Mesothelial cell of epicardium (in vitro differentiated cells): Measurements from ENCODE around the gene RPL36. TPM values are rescaled to one million over a fixed set of nuclear protein-coding genes. Genes with fewer than 3 reads are reported as not detected.

ENCODE experiments used
- DNase-seq, 2 experiments: peaks; one replicate each; pipeline ENCODE4 v3.0.0; 2021; ENCODE audit warnings: low spot score in 2 of 2; ENCODE audit not compliant: unreplicated experiment in 2 of 2
- H3K27ac Mint-ChIP-seq: 2 replicates; pipeline ENCODE4 v1.8.0; 2021; ENCODE audit warnings: mixed read lengths
- H3K27me3 Mint-ChIP-seq: 2 replicates; pipeline ENCODE4 v1.8.0; 2021; ENCODE audit warnings: low read depth, mixed read lengths
- H3K36me3 Mint-ChIP-seq: 2 replicates; pipeline ENCODE4 v1.8.0; 2021; ENCODE audit warnings: mixed read lengths
- H3K4me1 Mint-ChIP-seq: 2 replicates; pipeline ENCODE4 v1.8.0; 2021; ENCODE audit warnings: mixed read lengths
- H3K4me3 Mint-ChIP-seq: 2 replicates; pipeline ENCODE4 v1.8.0; 2021; ENCODE audit warnings: mild to moderate bottlenecking, moderate library complexity, mixed read lengths
- H3K9me3 Mint-ChIP-seq: 2 replicates; pipeline ENCODE4 v1.8.0; 2021; ENCODE audit warnings: mixed read lengths
- total RNA-seq: library from RNA; stranded (reverse); gene quantifications from 3 replicates; pipeline ENCODE4 v1.2.1, GENCODE V29; 2021
- TF ChIP-seq, protein P1 (sequence below): fragments of 200-600 bp; sonication (generic); IDR thresholded peaks from one replicate; pipeline ENCODE4 v1.5.0; 2021; ENCODE audit warnings: antibody characterized with exemption; ENCODE audit not compliant: unreplicated experiment

The RPL36 gene
- total RNA-seq, 1 donor from 2014 or later: 947 TPM

DNA sequence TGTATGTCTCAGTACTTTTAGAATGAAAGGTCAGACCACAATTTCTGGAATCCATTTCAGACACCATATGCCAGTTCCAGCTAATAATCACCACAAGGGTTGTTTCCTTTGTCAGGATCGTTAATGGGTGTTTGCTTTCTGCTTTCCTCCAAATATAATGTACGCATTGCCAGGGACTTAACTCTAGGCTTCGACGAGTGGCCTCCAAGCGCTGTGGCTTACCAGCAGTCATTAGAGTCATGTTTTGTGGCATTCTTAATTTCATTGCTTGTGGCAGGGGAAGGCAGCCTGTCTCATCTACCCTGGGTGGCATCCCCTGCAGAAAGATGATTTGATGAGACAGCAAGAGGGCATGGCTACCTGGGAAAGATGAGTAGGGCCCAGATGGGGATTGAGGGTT lies 44.7 kb upstream of the RPL36 start:
- H3K36me3 Mint-ChIP-seq: peaks cover 49% of the 10 kb centered on the region
- no peak for DNase-seq
- TF ChIP-seq, protein P1, sequence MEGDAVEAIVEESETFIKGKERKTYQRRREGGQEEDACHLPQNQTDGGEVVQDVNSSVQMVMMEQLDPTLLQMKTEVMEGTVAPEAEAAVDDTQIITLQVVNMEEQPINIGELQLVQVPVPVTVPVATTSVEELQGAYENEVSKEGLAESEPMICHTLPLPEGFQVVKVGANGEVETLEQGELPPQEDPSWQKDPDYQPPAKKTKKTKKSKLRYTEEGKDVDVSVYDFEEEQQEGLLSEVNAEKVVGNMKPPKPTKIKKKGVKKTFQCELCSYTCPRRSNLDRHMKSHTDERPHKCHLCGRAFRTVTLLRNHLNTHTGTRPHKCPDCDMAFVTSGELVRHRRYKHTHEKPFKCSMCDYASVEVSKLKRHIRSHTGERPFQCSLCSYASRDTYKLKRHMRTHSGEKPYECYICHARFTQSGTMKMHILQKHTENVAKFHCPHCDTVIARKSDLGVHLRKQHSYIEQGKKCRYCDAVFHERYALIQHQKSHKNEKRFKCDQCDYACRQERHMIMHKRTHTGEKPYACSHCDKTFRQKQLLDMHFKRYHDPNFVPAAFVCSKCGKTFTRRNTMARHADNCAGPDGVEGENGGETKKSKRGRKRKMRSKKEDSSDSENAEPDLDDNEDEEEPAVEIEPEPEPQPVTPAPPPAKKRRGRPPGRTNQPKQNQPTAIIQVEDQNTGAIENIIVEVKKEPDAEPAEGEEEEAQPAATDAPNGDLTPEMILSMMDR: no peak
- no peaks in the 10 kb centered on the region for H3K27me3 Mint-ChIP-seq
- H3K27ac Mint-ChIP-seq: no peak overlapping the region
- no peak overlapping the region for H3K4me3 Mint-ChIP-seq
- H3K4me1 Mint-ChIP-seq: peaks cover 4% of the 10 kb centered on the region
- no peaks in the 10 kb centered on the region for H3K9me3 Mint-ChIP-seq

DNA sequence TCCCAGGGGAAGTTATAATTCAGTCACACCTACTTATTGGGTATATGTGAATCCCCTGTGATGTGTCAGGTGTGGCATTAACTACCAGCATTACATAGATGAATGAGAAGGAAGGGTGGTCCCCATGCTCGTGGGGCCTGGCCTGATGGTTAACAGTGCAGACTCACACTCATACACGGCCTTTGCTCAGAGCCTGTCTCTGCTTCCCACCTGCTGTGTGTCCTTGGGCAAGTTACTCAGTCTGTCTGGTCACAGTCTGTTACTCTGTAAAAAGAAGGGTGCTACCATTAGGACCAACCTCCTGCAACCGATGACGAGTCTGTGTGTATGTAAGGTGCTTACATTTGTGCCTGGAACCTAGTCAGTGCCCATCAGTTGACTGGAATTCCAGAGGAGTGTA lies 43.4 kb upstream of the RPL36 start:
- TF ChIP-seq, protein P1: no peak
- Mint-ChIP-seq H3K36me3 (peaks cover 52% of the 10 kb centered on the region), H3K9me3 (no peaks in the 10 kb centered on the region)

DNA sequence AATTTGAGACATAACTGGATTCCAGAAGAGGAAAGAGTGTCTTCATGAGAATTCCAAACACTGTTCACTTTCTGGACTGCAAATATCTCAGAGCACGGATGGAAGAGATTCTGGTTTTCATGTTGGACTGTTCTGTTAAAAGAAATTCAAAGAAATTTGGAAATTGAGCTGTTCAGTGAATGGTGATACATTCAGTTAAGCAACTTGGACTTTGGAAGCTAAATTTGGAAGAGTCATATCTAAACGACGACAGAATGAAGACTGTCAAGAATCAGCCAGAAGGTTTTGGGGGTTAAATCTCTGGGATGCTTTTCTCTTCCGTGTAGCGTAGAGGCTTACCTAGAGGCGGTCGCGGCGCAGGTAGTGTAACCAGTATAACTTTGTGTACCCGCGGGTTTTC lies 41.6 kb upstream of the RPL36 start:
- DNase-seq: no peak
- Mint-ChIP-seq H3K27ac (no peak overlapping the region), H3K9me3 (no peaks in the 10 kb centered on the region), H3K4me3 (no peak overlapping the region), H3K36me3 (peaks cover 61% of the 10 kb centered on the region), H3K4me1 (no peaks in the 10 kb centered on the region), H3K27me3 (no peaks in the 10 kb centered on the region)
- TF ChIP-seq, protein P1: no peak

More for the DNA sequence above, 43.4 kb upstream of the RPL36 start:
- no peak overlapping the region for H3K4me3 Mint-ChIP-seq
- no peaks in the 10 kb centered on the region for H3K27me3 Mint-ChIP-seq
- DNase-seq: no peak
- H3K4me1 Mint-ChIP-seq: no peaks in the 10 kb centered on the region
- no peak overlapping the region for H3K27ac Mint-ChIP-seq

DNA sequence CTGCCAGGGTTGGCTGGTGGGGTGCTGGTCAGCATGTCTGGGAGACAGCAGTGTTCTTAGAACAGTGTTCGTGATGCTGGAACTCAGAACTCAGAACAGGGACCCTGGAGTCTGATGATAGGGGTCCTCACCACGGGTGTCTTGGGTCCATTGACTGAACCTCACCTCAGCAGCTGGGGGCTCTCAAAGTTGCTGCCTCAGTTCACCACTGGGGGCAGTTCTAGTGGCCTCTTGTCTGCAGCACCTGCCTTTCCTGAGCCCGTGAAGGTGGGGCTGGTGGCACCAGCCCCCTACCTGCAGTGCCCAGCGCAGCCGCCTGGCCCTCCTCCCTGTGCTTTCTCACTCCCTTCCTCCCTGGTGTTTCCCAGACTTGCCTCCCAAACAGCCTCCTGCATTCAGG lies 38.7 kb upstream of the RPL36 start:
- peaks cover 63% of the 10 kb centered on the region for H3K36me3 Mint-ChIP-seq
- TF ChIP-seq, protein P1: no peak
- H3K27me3 Mint-ChIP-seq: no peaks in the 10 kb centered on the region
- H3K9me3 Mint-ChIP-seq: no peaks in the 10 kb centered on the region
- no peaks in the 10 kb centered on the region for H3K4me1 Mint-ChIP-seq
- DNase-seq: no peak
- H3K4me3 Mint-ChIP-seq: no peak overlapping the region
- H3K27ac Mint-ChIP-seq: no peak overlapping the region

DNA sequence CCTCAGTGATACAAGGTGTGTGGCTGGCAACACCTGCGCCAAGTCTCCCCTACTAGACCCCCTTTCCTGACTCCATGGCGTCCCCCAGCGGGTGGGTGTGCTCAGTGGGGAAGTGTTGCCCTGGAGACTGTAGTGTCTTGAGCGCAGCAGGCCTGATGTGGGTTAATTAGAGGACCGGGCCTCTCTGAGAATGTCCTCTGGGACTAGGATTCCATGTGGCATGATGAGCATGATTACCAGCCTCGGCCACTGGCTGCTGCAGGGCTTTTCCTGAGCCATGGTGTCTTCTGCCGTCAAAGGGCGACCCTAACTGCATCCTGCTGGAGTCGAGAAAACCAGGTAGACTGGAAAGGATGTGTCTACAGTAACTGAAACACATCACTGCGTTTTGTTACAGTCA lies 37.8 kb upstream of the RPL36 start:
- DNase-seq: no peak
- Mint-ChIP-seq H3K27ac (no peak overlapping the region), H3K36me3 (peaks cover 57% of the 10 kb centered on the region), H3K4me3 (no peak overlapping the region), H3K27me3 (no peaks in the 10 kb centered on the region), H3K9me3 (no peaks in the 10 kb centered on the region), H3K4me1 (no peaks in the 10 kb centered on the region)
- TF ChIP-seq, protein P1: no peak

DNA sequence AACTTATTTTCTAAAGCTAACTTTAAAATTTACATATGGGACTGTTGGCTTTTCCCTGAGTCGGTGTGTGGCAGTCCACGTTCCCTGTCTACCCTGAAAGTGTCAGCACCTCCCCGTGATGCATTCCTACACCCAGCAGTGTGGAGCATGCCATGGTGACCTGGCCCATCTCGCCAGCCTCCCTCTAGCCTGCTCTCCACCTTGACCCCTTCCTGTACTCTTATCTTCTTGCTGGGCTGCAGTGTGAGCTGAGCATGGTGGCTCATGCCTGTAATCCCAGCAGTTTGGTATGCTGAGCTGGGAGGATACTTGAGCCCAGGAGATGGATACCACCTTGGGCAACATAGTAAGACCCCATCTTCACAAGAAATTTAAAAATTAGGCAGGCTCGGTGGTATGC lies 35.2 kb upstream of the RPL36 start:
- no peaks in the 10 kb centered on the region for H3K27me3 Mint-ChIP-seq
- TF ChIP-seq, protein P1: no peak
- peaks cover 50% of the 10 kb centered on the region for H3K36me3 Mint-ChIP-seq
- no peak overlapping the region for H3K4me3 Mint-ChIP-seq
- no peaks in the 10 kb centered on the region for H3K9me3 Mint-ChIP-seq
- no peak overlapping the region for H3K27ac Mint-ChIP-seq
- DNase-seq: no peak
- no peaks in the 10 kb centered on the region for H3K4me1 Mint-ChIP-seq
